ENCODE measurements around the gene CCDC102B.

Gene CCDC102B

DNA sequence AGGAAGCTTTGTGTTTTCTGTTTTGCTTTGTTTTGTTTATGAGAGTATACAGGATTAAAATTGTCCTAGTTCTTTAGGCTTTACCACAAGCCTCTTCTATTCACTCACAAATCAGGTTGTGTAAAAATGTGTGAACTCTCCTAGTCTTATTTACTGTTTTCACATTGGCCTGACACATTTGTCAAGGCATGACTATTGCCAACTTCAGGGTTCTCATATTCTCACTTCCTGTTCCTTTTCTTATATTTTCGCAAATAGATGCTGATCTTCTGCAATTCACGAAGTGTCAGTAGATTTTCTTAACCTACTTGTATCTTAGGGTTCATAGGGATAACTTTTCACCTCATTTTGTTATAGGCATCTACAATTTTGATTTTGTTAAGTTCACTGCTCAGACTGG, 67.1 kb downstream of the CCDC102B start:
- no peak for TF ChIP-seq TAF1 (IDR thresholded peaks at IDR 0.05; ENCODE audit: borderline replicate concordance, insufficient read depth, low read length)
- TF ChIP-seq FOXP2 (optimal IDR thresholded peaks at IDR 0.05; ENCODE audit: borderline replicate concordance, extremely low read depth, extremely low read length, insufficient read depth) = no peak
- TF ChIP-seq REST (IDR thresholded peaks at IDR 0.05; ENCODE audit: insufficient read depth in 1 of 2, low read depth in 2 of 2, low read length in 2 of 2) = no peak
- no peak for TF ChIP-seq SIN3A (IDR thresholded peaks at IDR 0.05; ENCODE audit: borderline replicate concordance, insufficient read depth, low read length)
- TF ChIP-seq POLR2AphosphoS5 (IDR thresholded peaks at IDR 0.05; ENCODE audit: low read depth, low read length) = no peak

- TF ChIP-seq REST (IDR thresholded peaks at IDR 0.05; ENCODE audit: insufficient read depth in 1 of 2, low read depth in 2 of 2, low read length in 2 of 2) = no peak
- TF ChIP-seq POLR2AphosphoS5 (IDR thresholded peaks at IDR 0.05; ENCODE audit: low read depth, low read length) = no peak
- TF ChIP-seq SIN3A (IDR thresholded peaks at IDR 0.05; ENCODE audit: borderline replicate concordance, insufficient read depth, low read length) = no peak
- TF ChIP-seq FOXP2 (optimal IDR thresholded peaks at IDR 0.05; ENCODE audit: borderline replicate concordance, extremely low read depth, extremely low read length, insufficient read depth) = no peak
- no peak for TF ChIP-seq TAF1 (IDR thresholded peaks at IDR 0.05; ENCODE audit: borderline replicate concordance, insufficient read depth, low read length)
Observed at GRCh38 chr18:68865503-68865902, 67.6 kb downstream of the CCDC102B start.

GRCh38 chr18:68873003-68873402, 75.1 kb downstream of the CCDC102B start:
- no peak for TF ChIP-seq POLR2AphosphoS5 (IDR thresholded peaks at IDR 0.05; ENCODE audit: low read depth, low read length)
- no peak for TF ChIP-seq REST (IDR thresholded peaks at IDR 0.05; ENCODE audit: insufficient read depth in 1 of 2, low read depth in 2 of 2, low read length in 2 of 2)
- no peak for TF ChIP-seq FOXP2 (optimal IDR thresholded peaks at IDR 0.05; ENCODE audit: borderline replicate concordance, extremely low read depth, extremely low read length, insufficient read depth)
- TF ChIP-seq SIN3A (IDR thresholded peaks at IDR 0.05; ENCODE audit: borderline replicate concordance, insufficient read depth, low read length) = no peak
- TF ChIP-seq TAF1 (IDR thresholded peaks at IDR 0.05; ENCODE audit: borderline replicate concordance, insufficient read depth, low read length) = no peak

GRCh38 chr18:68874361-68874760, 76.5 kb downstream of the CCDC102B start:
- TF ChIP-seq REST (IDR thresholded peaks at IDR 0.05; ENCODE audit: insufficient read depth in 1 of 2, low read depth in 2 of 2, low read length in 2 of 2) (no peak), POLR2AphosphoS5 (IDR thresholded peaks at IDR 0.05; ENCODE audit: low read depth, low read length) (no peak), FOXP2 (optimal IDR thresholded peaks at IDR 0.05; ENCODE audit: borderline replicate concordance, extremely low read depth, extremely low read length, insufficient read depth) (no peak), SIN3A (IDR thresholded peaks at IDR 0.05; ENCODE audit: borderline replicate concordance, insufficient read depth, low read length) (no peak), TAF1 (IDR thresholded peaks at IDR 0.05; ENCODE audit: borderline replicate concordance, insufficient read depth, low read length) (no peak)

- TF ChIP-seq FOXP2 (optimal IDR thresholded peaks at IDR 0.05; ENCODE audit: borderline replicate concordance, extremely low read depth, extremely low read length, insufficient read depth) (no peak), TAF1 (IDR thresholded peaks at IDR 0.05; ENCODE audit: borderline replicate concordance, insufficient read depth, low read length) (no peak), REST (IDR thresholded peaks at IDR 0.05; ENCODE audit: insufficient read depth in 1 of 2, low read depth in 2 of 2, low read length in 2 of 2) (no peak), SIN3A (IDR thresholded peaks at IDR 0.05; ENCODE audit: borderline replicate concordance, insufficient read depth, low read length) (no peak), POLR2AphosphoS5 (IDR thresholded peaks at IDR 0.05; ENCODE audit: low read depth, low read length) (no peak)
Observed at GRCh38 chr18:68887410-68887809, 89.5 kb downstream of the CCDC102B start.

Data from PFSK-1 (cell line).